Common myeloid progenitor, CD34-positive (primary cell): ENCODE measurements around the gene BBS2.

Experiments used
- CTCF ChIA-PET: fragments of 350-600 bp; sonication (Branson Sonifier 250); formaldehyde crosslinking; loops from one replicate; lab custom pipeline; 2021; ENCODE audit warnings: antibody characterized with exemption; lab: Charles Lee
- POLR2A ChIA-PET: fragments of 350-600 bp; sonication (Branson Sonifier 250); formaldehyde crosslinking; loops from one replicate; lab custom pipeline; 2021; ENCODE audit warnings: antibody characterized with exemption; lab: Charles Lee
- DNase-seq, 3 donors: peaks; one replicate each; pipeline versions ENCODE4 v3.0.0 to v3.0.0-alpha.2; 2013
- H3K27ac ChIP-seq, 2 experiments: 1 replicate in 1 of 2; 2 replicates in 1 of 2; pipeline ENCODE4 v1.7.0; 2013; ENCODE audit warnings: inconsistent platforms in 2 of 2, low read length in 2 of 2, mild to moderate bottlenecking in 2 of 2, low read depth in 1 of 2, moderate library complexity in 1 of 2; ENCODE audit not compliant: severe bottlenecking in 2 of 2, insufficient read depth in 1 of 2, poor library complexity in 1 of 2
- H3K27me3 ChIP-seq, 5 experiments: replicated peaks in 2 of 5; 1 replicate in 3 of 5; 2 replicates in 2 of 5; pipeline versions ENCODE4 v1.6.1 to v1.7.0; 2013; ENCODE audit warnings: low read length in 4 of 5, mild to moderate bottlenecking in 2 of 5, moderate library complexity in 2 of 5, inconsistent platforms in 1 of 5; ENCODE audit not compliant: insufficient read depth in 5 of 5, control insufficient read depth in 4 of 5
- H3K36me3 ChIP-seq, 4 experiments: 1 replicate in 2 of 4; 2 replicates in 2 of 4; pipeline versions ENCODE4 v1.6.1 to v1.7.0; 2013; ENCODE audit warnings: low read length in 3 of 4, control low read depth in 1 of 4, mild to moderate bottlenecking in 1 of 4; ENCODE audit not compliant: control insufficient read depth in 4 of 4, insufficient read depth in 4 of 4
- H3K4me1 ChIP-seq, 4 experiments: 1 replicate in 3 of 4; 2 replicates in 1 of 4; pipeline versions ENCODE4 v1.6.1 to v1.7.1; 2013; ENCODE audit warnings: low read length in 3 of 4, mild to moderate bottlenecking in 3 of 4, control low read depth in 1 of 4, inconsistent platforms in 1 of 4, moderate library complexity in 1 of 4; ENCODE audit not compliant: control insufficient read depth in 4 of 4, insufficient read depth in 4 of 4; ENCODE audit errors: control extremely low read depth in 1 of 4
- H3K4me3 ChIP-seq, 7 experiments: 1 replicate in 4 of 7; 2 replicates in 3 of 7; pipeline versions ENCODE4 v1.5.1 to v1.7.0; 2013; ENCODE audit warnings: mild to moderate bottlenecking in 7 of 7, low read length in 6 of 7, moderate library complexity in 6 of 7, inconsistent platforms in 2 of 7, low read depth in 2 of 7, control low read depth in 1 of 7; ENCODE audit not compliant: insufficient read depth in 4 of 7, control insufficient read depth in 1 of 7; ENCODE audit errors: extremely low read depth in 1 of 7
- H3K9me3 ChIP-seq, 5 experiments: 1 replicate in 4 of 5; 2 replicates in 1 of 5; pipeline versions ENCODE4 v1.6.1 to v1.7.1; 2013; ENCODE audit warnings: low read length in 4 of 5, mild to moderate bottlenecking in 2 of 5, inconsistent platforms in 1 of 5, low read depth in 1 of 5, moderate library complexity in 1 of 5; ENCODE audit not compliant: control insufficient read depth in 4 of 5, insufficient read depth in 2 of 5; ENCODE audit errors: control extremely low read depth in 1 of 5
- WGBS: methylation state at CpG from one replicate; pipeline ENCODE4 v1.1.5; 2013; ENCODE audit not compliant: insufficient coverage; 5-methylcytosine and 5-hydroxymethylcytosine counted together

The BBS2 gene

DNA sequence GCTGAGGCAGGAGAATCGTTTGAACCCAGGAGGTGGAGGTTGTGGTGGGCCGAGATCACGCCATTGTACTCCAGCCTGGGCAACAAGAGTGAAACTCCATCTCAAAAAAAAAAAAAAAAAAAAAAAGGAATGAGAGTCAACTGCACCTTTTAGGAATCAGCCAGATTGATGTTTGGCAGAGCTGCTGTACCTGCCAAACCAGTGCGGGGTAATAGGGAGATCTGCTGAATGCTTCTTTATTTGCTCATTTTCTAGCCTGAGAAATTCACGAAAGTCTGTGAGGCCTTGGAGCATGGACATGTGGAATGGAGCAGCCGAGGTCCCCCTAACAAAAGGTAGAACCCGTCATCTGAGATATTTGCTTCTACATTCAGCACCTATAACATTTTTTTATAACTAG lies 50.1 kb downstream of the BBS2 start:
- no peak for DNase-seq
- Histone ChIP-seq H3K4me1 (no peaks in the 10 kb centered on the region), H3K36me3 (peaks cover 37 to 82% (median 65%) of the 10 kb centered on the region in 4 experiments), H3K4me3 (no peak overlapping the region), H3K9me3 (no peaks in the 10 kb centered on the region), H3K27me3 (no peaks in the 10 kb centered on the region), H3K27ac (no peak overlapping the region)
- ChIA-PET CTCF (interaction anchor here (1.7 kb wide), 1 partner anchor 114 kb away, joined by 3 read pairs; no protein-coding TSS in a partner anchor), POLR2A (no interaction called here)
- 100% methylated on average over 3 of the region's 7 CpGs for WGBS

DNA sequence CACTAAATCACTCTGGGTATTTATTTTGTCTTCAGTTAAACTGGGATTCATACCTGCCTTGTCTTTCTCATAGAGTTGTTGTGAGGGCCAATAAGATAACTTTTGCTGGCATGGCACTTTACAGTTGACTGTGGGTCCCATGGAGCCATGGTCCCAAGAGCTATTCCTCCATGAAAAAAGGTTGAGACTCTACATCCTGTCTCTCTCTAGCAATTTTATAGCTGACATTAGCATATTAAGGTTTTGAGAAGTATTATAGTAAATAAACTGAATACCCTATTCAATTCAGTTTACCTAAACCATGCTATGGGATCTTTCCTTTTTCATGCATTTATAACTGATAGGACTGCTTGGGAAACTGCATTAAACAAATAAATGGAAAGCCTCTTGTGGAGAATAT lies 51.0 kb downstream of the BBS2 start:
- no peak for DNase-seq
- Histone ChIP-seq H3K4me1 (no peaks in the 10 kb centered on the region), H3K4me3 (no peak overlapping the region), H3K27me3 (no peaks in the 10 kb centered on the region), H3K9me3 (no peaks in the 10 kb centered on the region), H3K27ac (no peak overlapping the region), H3K36me3 (peaks cover 40 to 84% (median 67%) of the 10 kb centered on the region in 4 experiments)
- POLR2A ChIA-PET: no interaction called here
- CTCF ChIA-PET: interaction anchor here (1.7 kb wide), 1 partner anchor 113 kb away, joined by 3 read pairs; no protein-coding TSS in a partner anchor

DNA sequence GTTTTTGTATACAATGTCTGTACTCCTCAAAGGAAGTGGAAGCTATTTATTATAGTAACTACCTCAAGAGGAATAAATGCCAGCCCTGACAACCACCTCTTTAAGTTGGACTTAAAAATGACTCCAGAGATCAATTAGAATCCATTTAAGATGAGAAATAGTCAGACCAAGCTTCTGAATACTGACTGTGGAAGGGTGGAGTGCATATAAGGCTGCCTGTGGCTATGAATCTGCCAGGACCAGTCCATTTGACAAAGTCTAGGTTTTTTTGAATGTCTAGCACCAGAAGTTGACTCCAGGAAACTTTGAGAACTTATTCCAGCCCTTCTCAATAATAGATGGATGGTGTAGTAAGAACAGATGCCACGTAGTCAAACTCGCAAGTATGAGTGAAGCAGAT lies 53.5 kb downstream of the BBS2 start:
- no peak for DNase-seq
- WGBS: 100% methylated on average over 2 of the region's 2 CpGs
- H3K4me1 ChIP-seq: no peaks in the 10 kb centered on the region
- POLR2A ChIA-PET: no interaction called here
- no peak overlapping the region for H3K4me3 ChIP-seq
- no peaks in the 10 kb centered on the region for H3K9me3 ChIP-seq
- CTCF ChIA-PET: no interaction called here
- no peaks in the 10 kb centered on the region for H3K27me3 ChIP-seq
- peaks cover 36 to 78% (median 60%) of the 10 kb centered on the region in 4 experiments for H3K36me3 ChIP-seq
- H3K27ac ChIP-seq: no peak overlapping the region

DNA sequence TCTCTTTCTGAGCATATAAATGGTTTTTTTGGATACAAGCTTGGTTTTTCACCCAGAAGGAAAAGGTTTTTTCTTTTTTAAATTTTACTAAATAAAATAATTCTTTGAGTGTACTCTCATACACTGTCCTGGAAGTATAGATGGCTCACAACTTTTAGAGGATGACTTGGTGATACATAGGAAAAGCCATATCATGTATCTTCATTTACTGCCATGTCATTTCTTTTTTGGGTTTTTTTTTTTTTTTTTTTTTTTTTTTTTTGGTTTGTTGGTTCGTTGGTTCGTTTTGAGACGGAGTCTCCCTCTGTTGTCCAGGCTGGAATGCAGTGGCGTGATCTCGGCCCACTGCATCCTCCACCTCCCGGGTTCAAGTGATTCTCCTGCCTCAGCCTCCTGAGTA lies 56.7 kb downstream of the BBS2 start:
- no peak for DNase-seq
- POLR2A ChIA-PET: interaction anchor here (0.6 kb wide), 1 partner anchor 774 kb away, joined by 3 read pairs; no protein-coding TSS in a partner anchor

DNA sequence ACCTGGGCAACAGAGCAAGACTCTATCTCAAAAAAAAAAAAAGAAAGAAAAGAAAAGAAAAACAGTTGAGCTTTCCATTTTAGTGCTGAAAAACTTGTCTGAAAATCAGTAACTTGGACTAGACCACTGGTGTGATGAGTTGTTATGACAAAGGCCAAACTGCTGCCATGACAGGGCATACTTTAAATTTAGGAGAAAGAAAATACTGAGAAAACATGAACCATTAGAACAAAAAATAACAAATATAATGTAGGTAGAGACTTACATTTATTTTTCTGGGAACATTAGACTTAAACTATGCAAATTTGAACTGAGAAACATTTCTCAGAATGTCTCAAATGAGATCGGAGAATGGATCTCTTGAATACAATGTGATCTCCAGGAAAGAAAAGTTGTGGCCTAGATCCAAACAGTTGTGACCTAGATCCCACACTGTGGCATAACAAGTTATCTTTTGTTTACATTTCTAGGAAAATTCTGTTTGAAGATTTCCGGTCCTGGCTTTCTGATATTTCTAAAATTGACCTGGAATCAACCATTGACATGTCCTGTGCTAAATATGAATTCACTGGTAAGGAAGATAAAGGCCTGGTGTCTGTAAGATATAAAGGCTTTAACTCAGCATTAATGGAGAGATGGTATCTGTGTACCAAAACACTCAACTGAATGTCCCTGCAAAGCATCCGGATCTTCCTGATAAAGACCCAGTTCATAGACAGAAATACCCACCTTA lies 57.6 kb downstream of the BBS2 start:
- ChIA-PET CTCF (no interaction called here), POLR2A (no interaction called here)
- Histone ChIP-seq H3K27me3 (no peaks in the 10 kb centered on the region), H3K4me3 (no peak overlapping the region), H3K9me3 (no peaks in the 10 kb centered on the region), H3K27ac (no peak overlapping the region), H3K36me3 (peaks cover 30 to 68% (median 51%) of the 10 kb centered on the region in 4 experiments), H3K4me1 (no peaks in the 10 kb centered on the region)
- DNase-seq: no peak
- WGBS: 83% methylated on average over 1 of the region's 3 CpGs

More for the DNA sequence above, 56.7 kb downstream of the BBS2 start:
- Histone ChIP-seq H3K27ac (no peak overlapping the region), H3K36me3 (peaks cover 34 to 70% (median 50%) of the 10 kb centered on the region in 4 experiments), H3K27me3 (no peaks in the 10 kb centered on the region), H3K4me3 (no peak overlapping the region), H3K9me3 (no peaks in the 10 kb centered on the region), H3K4me1 (no peaks in the 10 kb centered on the region)
- 96% methylated on average over 4 of the region's 6 CpGs for WGBS
- CTCF ChIA-PET: no interaction called here

DNA sequence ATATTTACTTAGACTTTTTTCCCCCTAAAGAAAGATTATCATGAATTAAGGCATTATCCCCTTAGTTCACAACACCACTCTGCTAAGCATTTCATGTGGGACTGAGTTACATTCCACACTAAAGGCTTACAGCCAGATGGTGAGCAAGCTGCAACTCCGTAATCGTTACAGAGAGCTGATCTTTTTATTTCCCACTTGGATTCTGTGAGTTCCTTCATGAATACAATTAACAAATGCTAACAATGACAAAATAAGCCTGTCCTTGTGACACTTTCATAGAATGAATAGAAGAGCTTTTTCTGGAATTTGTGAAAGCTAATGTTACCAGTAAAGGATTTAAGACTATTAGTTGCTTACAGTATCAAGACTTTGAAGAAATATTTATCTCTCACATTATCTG lies 59.7 kb downstream of the BBS2 start:
- DNase-seq: no peak
- H3K4me1 ChIP-seq: no peaks in the 10 kb centered on the region
- POLR2A ChIA-PET: no interaction called here
- H3K27me3 ChIP-seq: no peaks in the 10 kb centered on the region
- 100% methylated on average over 2 of the region's 2 CpGs for WGBS
- no peaks in the 10 kb centered on the region for H3K9me3 ChIP-seq
- H3K36me3 ChIP-seq: peaks cover 32 to 70% (median 47%) of the 10 kb centered on the region in 4 experiments
- CTCF ChIA-PET: interaction anchor here (1.3 kb wide), 1 partner anchor 16 kb away, joined by 3 read pairs; no protein-coding TSS in a partner anchor
- no peak overlapping the region for H3K27ac ChIP-seq
- no peak overlapping the region for H3K4me3 ChIP-seq

DNA sequence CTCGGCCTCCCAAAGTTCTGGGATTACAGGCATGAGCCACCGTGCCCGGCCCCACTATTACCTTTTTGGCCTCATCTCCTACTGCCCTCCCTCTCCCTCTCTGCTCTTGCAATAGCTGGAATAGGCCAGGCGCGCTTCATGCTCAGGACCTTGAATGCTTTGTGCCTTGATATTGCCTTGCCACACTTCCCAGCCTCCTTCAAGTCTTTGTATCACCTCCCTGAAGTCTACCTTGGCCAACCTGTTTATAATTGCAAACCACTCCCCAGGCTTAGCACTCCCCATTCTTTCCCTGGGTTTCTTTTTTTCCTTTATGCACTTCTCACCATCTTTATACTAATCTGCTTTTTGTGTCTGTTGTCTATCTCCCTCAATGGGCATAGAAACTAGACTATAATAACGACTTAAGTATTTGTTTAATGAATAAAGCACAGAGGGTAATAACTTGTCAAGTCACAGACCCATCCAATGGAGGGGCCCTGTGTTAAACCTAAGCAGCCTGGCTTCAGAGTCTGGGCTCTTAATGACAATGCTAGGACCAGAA lies 61.8 kb downstream of the BBS2 start:
- Histone ChIP-seq H3K4me1 (peaks cover 0 to 2% (median 0%) of the 10 kb centered on the region in 4 experiments), H3K27me3 (no peaks in the 10 kb centered on the region), H3K4me3 (no peak overlapping the region), H3K9me3 (no peaks in the 10 kb centered on the region), H3K36me3 (peaks cover 24 to 67% (median 48%) of the 10 kb centered on the region in 4 experiments), H3K27ac (no peak overlapping the region)
- ChIA-PET POLR2A (no interaction called here), CTCF (no interaction called here)
- WGBS: 89% methylated on average over 5 of the region's 6 CpGs
- DNase-seq: no peak
